ENCODE measurements around the gene DSCAM. TPM values are rescaled to one million over a fixed set of nuclear protein-coding genes. Genes with fewer than 3 reads are reported as not detected.

DSCAM gene
- total RNA-seq, 1 experiment from 2014 or later, result not detected

DNA sequence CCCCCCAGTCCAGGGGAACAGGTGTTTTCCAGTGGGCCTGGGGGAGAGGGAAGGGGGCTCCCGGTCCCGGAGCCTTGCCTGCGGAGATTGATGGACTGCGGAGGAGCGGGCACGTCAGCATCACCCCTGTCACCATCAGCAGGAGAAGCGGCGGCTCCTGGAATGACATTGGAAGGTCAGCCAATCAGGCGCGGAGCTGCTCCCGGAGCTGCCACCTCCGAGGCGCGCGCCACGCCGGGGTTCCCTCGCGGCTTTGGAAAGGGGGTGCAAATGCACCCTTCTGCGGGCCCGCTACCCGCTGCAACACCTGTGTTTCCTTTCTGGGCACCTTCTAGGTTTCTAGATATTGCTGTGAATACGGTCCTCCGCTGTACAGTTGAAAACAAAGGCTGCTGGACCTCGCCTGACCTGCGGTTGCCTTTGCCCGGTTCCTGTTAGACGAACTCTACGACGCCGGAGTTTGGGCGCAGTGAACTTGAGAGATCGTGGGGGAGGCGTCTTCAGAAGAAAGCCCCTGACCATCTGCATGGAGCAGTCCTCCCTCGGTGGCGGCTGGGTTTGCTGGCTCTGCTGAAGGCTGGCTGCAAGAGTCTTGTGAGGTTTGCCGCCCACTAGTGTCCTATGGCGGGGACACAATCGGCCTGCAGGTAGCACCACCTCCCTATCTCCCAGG is 5.3 kb downstream of the DSCAM start:
- no TSS peak for BruUV-seq (replicated peaks)
- CTCF ChIA-PET, result no interaction called here
- TF ChIP-seq, protein P1, sequence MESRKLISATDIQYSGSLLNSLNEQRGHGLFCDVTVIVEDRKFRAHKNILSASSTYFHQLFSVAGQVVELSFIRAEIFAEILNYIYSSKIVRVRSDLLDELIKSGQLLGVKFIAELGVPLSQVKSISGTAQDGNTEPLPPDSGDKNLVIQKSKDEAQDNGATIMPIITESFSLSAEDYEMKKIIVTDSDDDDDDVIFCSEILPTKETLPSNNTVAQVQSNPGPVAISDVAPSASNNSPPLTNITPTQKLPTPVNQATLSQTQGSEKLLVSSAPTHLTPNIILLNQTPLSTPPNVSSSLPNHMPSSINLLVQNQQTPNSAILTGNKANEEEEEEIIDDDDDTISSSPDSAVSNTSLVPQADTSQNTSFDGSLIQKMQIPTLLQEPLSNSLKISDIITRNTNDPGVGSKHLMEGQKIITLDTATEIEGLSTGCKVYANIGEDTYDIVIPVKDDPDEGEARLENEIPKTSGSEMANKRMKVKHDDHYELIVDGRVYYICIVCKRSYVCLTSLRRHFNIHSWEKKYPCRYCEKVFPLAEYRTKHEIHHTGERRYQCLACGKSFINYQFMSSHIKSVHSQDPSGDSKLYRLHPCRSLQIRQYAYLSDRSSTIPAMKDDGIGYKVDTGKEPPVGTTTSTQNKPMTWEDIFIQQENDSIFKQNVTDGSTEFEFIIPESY (IDR thresholded peaks at IDR 0.05; ENCODE audit: extremely low read depth, insufficient replicate concordance, low read length), result no peak
- TF ChIP-seq EGR1 (IDR thresholded peaks at IDR 0.05; ENCODE audit: low read depth) (no peak), RAD21 (IDR thresholded peaks at IDR 0.05; ENCODE audit: low read depth) (no peak), POLR2AphosphoS5 (IDR thresholded peaks at IDR 0.05; ENCODE audit: low read depth, low read length) (no peak), JUND (IDR thresholded peaks at IDR 0.05) (no peak), EZH2 (IDR thresholded peaks at IDR 0.05) (no peak), SP1 (IDR thresholded peaks at IDR 0.05; ENCODE audit: low read depth) (no peak), CBX3 (IDR thresholded peaks at IDR 0.05; ENCODE audit: low read depth) (no peak), ZNF274 (IDR thresholded peaks at IDR 0.05; ENCODE audit: low read depth, low read length) (no peak), ELF1 (IDR thresholded peaks at IDR 0.05; ENCODE audit: borderline replicate concordance, low read depth) (no peak), YY1 (IDR thresholded peaks at IDR 0.05; ENCODE audit: extremely low read depth, insufficient replicate concordance, low read depth, low read length) (no peak), SRF (IDR thresholded peaks at IDR 0.05; ENCODE audit: low read depth) (no peak), ZFX (IDR thresholded peaks at IDR 0.05) (no peak), TCF7L2 (IDR thresholded peaks at IDR 0.05; ENCODE audit: borderline replicate concordance, extremely low read depth, insufficient read depth, insufficient read length) (no peak), CEBPB (IDR thresholded peaks at IDR 0.05; ENCODE audit: low read depth) (no peak), FOSL1 (IDR thresholded peaks at IDR 0.05; ENCODE audit: low read depth) (no peak), EZH2phosphoT487 (IDR thresholded peaks at IDR 0.05; ENCODE audit: borderline replicate concordance) (no peak)
- TF ChIP-seq, protein P2, sequence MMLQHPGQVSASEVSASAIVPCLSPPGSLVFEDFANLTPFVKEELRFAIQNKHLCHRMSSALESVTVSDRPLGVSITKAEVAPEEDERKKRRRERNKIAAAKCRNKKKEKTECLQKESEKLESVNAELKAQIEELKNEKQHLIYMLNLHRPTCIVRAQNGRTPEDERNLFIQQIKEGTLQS (IDR thresholded peaks at IDR 0.05), result no peak
- TF ChIP-seq, protein P3, sequence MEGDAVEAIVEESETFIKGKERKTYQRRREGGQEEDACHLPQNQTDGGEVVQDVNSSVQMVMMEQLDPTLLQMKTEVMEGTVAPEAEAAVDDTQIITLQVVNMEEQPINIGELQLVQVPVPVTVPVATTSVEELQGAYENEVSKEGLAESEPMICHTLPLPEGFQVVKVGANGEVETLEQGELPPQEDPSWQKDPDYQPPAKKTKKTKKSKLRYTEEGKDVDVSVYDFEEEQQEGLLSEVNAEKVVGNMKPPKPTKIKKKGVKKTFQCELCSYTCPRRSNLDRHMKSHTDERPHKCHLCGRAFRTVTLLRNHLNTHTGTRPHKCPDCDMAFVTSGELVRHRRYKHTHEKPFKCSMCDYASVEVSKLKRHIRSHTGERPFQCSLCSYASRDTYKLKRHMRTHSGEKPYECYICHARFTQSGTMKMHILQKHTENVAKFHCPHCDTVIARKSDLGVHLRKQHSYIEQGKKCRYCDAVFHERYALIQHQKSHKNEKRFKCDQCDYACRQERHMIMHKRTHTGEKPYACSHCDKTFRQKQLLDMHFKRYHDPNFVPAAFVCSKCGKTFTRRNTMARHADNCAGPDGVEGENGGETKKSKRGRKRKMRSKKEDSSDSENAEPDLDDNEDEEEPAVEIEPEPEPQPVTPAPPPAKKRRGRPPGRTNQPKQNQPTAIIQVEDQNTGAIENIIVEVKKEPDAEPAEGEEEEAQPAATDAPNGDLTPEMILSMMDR (IDR thresholded peaks at IDR 0.05 in 2 of 3, conservative IDR thresholded peaks at IDR 0.05 in 1 of 3; ENCODE audit: borderline replicate concordance in 1 of 3, insufficient read depth in 1 of 3, low read depth in 2 of 3, low read length in 2 of 3), result no peak
- TF ChIP-seq, protein P4, sequence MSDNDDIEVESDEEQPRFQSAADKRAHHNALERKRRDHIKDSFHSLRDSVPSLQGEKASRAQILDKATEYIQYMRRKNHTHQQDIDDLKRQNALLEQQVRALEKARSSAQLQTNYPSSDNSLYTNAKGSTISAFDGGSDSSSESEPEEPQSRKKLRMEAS (IDR thresholded peaks at IDR 0.05), result no peak

More for the DNA sequence above, 5.3 kb downstream of the DSCAM start:
- Histone ChIP-seq H4K20me1 (ENCODE audit: insufficient read depth) (no peaks in the 10 kb centered on the region), H3K9ac (ENCODE audit: low read length) (no peak overlapping the region), H3K4me2 (ENCODE audit: low read length) (no peak overlapping the region), H3K4me1 (ENCODE audit: control insufficient read depth in 1 of 2, insufficient read depth in 2 of 2, low read length in 2 of 2) (no peaks in the 10 kb centered on the region), H2AFZ (ENCODE audit: low read depth, low read length, poor library complexity, severe bottlenecking) (no peak overlapping the region), H3K9me2 (ENCODE audit: insufficient read depth) (no peaks in the 10 kb centered on the region), H3K27ac (ENCODE audit: low read depth, low read length) (no peak overlapping the region), H3K4me3 (replicated peaks in 1 of 2; ENCODE audit: low read depth in 1 of 2, low read length in 2 of 2) (no peak overlapping the region), H3K27me3 (ENCODE audit: insufficient read depth, low read length) (no peaks in the 10 kb centered on the region), H3K9me3 (ENCODE audit: control insufficient read depth in 1 of 2, insufficient read depth in 1 of 2, low read depth in 1 of 2, low read length in 2 of 2) (peaks cover 5 to 22% of the 10 kb centered on the region in 2 experiments; a peak in 3 of 4 replicates), H3K36me3 (ENCODE audit: control insufficient read depth in 1 of 2, insufficient read depth in 2 of 2, low read length in 2 of 2) (no peaks in the 10 kb centered on the region), H3K79me2 (ENCODE audit: insufficient read depth, low read length) (no peaks in the 10 kb centered on the region)
- ATAC-seq, result no peak
- DNase-seq (ENCODE audit: low read depth, low spot score), result no peak
- ChIA-PET POLR2A (no interaction called here), RAD21 (ENCODE audit: low non-redundant PET in 1 of 2, low total read pairs in 2 of 2, uncharacterized antibody in 2 of 2, unreplicated experiment in 2 of 2) (no interaction called here)
- intact Hi-C loops (cut with micrococcal nuclease), result no loop called here

Measured in HCT116 (cell line).